Right lobe of liver (tissue), 6 donors: Measurements from ENCODE around the gene MIDN. TPM values are rescaled to one million over a fixed set of nuclear protein-coding genes. Genes with fewer than 3 reads are reported as not detected.

Experiments
- ATAC-seq, 4 donors: fragments of 200-7000 bp; cut with Tn5 transposase; one replicate each; pipeline ENCODE4 v1.9.1; 2020; ENCODE audit warnings: mild to moderate bottlenecking in 4 of 4, moderate library complexity in 4 of 4
- DNase-seq, 3 donors: peaks; one replicate each; pipeline ENCODE4 v3.0.0-alpha.2; 2020
- H3K27ac ChIP-seq, 3 donors: fragments of 200-600 bp; one replicate each; pipeline ENCODE4 v1.8.0; 2022
- H3K27me3 ChIP-seq, 2 donors: fragments of 200-600 bp; one replicate each; pipeline ENCODE4 v1.8.0; 2022
- H3K36me3 ChIP-seq, 4 donors: fragments of 200-600 bp; sonication (generic) in 1 of 4; one replicate each; pipeline versions ENCODE4 v1.5.1 to v1.8.0; 2017 to 2022; ENCODE audit warnings: control low read depth in 1 of 4
- H3K4me1 ChIP-seq, 4 donors: fragments of 200-600 bp; sonication (generic) in 1 of 4; one replicate each; pipeline versions ENCODE4 v1.5.1 to v1.8.0; 2017 to 2022; ENCODE audit warnings: control low read depth in 1 of 4
- H3K4me3 ChIP-seq, 3 donors: fragments of 200-600 bp; one replicate each; pipeline ENCODE4 v1.8.0; 2022
- H3K9me3 ChIP-seq, 4 donors: fragments of 200-600 bp; sonication (generic) in 1 of 4; one replicate each; pipeline versions ENCODE4 v1.5.1 to v1.8.0; 2017 to 2022; ENCODE audit warnings: control low read depth in 1 of 4
- POLR2A ChIP-seq: fragments of 450-650 bp; IDR thresholded peaks from one replicate; pipeline ENCODE4 v1.6.1; 2017; ENCODE audit warnings: antibody characterized with exemption, mild to moderate bottlenecking
- WGBS: methylation state at CpG from one replicate; pipeline ENCODE4 v1.1.6; 2018; ENCODE audit warnings: low coverage, low lambda C conversion rate; ENCODE audit not compliant: insufficient coverage; ENCODE audit errors: missing lambda C conversion rate; 5-methylcytosine and 5-hydroxymethylcytosine counted together
- intact Hi-C, 2 donors: fragments of 100-400 bp; cut with DNase I; formaldehyde crosslinking; loops; one replicate each; pipeline versions ENCODE4 v1.11.2 to v1.14.1; 2022
- total RNA-seq, 6 experiments: library from RNA; depleted of rRNA in 2 of 6; stranded (reverse); fragments of >200 nt in 2 of 6; fragmentation: NEBNext Ultra II Directional in 3 of 6; extraction: Animal tissue kit (Norgen Biotek cat#: 25700) in 3 of 6; gene quantifications; one replicate each; pipeline versions ENCODE4 v1.1.0 to v1.2.4, GENCODE V29; 2016 to 2023
- TF ChIP-seq, protein P1 (sequence below), 4 donors: fragments of 200-600 bp in 3 of 4; fragments of 450-650 bp in 1 of 4; IDR thresholded peaks; one replicate each; pipeline versions ENCODE4 v1.5.1 to v1.8.0; 2016 to 2022; ENCODE audit warnings: antibody characterized with exemption in 4 of 4, mild to moderate bottlenecking in 2 of 4
- donor health status: DM: no; HTN: yes; CAD: no.
- donor health status: DM: no; HTN: no; CAD: no.
- donor health status: DM: no; HTN: no; CAD: no.
- donor health status: DM: no; HTN: yes; CAD: no.
- donor health status: DM: no; HTN: yes; CAD: no.

The MIDN gene
- total RNA-seq, 6 experiments from 2014 or later = 22.3 to 55.1 (median 29.3) TPM

DNA sequence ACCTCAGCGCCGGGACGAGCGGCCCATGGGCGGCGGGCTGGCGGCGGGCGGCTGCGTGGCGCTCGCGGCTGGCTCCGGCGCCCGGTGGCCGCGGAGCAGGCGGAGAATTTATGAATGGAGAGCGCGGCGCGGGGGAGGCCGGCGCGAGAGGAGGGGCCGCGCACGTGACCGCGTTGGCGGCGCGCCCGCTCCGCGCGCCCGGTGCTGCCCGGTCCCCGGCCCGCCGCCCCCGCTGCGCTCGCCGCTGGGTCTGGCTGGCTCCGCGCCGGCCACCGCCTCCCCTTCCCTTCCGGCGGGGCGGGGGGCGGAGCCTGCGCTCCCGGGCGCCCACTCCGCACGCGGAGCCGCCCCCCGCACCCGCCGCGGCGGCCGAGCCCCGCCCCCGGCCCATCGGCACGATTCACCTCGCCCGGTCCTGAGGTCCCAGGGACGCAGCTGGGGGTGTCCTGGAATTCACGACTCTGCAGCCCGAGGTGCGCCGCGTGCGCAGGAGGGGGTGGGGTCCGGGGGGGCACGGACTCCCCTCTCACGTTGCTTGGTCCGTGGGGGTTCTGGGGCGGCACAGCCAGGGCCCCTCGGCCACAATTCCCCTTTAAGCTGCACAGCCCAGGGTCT is 10.5 kb upstream of the MIDN start, which contains the start of gene CBARP:
TSS of gene CBARP (minus strand) at position 252 of the 615 bp plus-strand sequence. CDS start 1,905 bp downstream, outside the sequence.
- Histone ChIP-seq H3K27ac (no peak within 1 kb of the TSS), H3K27me3 (no peaks in the 10 kb centered on the region), H3K4me3 (peak within 1 kb of the TSS; percentile 33 to 36 (median 36)), H3K4me1 (peaks cover 0 to 30% (median 8%) of the 10 kb centered on the region in 4 donors), H3K9me3 (no peaks in the 10 kb centered on the region), H3K36me3 (no peaks in the 10 kb centered on the region)
- intact Hi-C loops = no loop called here
- TF ChIP-seq, protein P1, sequence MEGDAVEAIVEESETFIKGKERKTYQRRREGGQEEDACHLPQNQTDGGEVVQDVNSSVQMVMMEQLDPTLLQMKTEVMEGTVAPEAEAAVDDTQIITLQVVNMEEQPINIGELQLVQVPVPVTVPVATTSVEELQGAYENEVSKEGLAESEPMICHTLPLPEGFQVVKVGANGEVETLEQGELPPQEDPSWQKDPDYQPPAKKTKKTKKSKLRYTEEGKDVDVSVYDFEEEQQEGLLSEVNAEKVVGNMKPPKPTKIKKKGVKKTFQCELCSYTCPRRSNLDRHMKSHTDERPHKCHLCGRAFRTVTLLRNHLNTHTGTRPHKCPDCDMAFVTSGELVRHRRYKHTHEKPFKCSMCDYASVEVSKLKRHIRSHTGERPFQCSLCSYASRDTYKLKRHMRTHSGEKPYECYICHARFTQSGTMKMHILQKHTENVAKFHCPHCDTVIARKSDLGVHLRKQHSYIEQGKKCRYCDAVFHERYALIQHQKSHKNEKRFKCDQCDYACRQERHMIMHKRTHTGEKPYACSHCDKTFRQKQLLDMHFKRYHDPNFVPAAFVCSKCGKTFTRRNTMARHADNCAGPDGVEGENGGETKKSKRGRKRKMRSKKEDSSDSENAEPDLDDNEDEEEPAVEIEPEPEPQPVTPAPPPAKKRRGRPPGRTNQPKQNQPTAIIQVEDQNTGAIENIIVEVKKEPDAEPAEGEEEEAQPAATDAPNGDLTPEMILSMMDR (IDR thresholded peaks at IDR 0.05) = no peak
- no peak for TF ChIP-seq POLR2A
- DNase-seq (no peak), ATAC-seq (no peak)
- 1% methylated on average over 15 of the region's 87 CpGs for WGBS

DNA sequence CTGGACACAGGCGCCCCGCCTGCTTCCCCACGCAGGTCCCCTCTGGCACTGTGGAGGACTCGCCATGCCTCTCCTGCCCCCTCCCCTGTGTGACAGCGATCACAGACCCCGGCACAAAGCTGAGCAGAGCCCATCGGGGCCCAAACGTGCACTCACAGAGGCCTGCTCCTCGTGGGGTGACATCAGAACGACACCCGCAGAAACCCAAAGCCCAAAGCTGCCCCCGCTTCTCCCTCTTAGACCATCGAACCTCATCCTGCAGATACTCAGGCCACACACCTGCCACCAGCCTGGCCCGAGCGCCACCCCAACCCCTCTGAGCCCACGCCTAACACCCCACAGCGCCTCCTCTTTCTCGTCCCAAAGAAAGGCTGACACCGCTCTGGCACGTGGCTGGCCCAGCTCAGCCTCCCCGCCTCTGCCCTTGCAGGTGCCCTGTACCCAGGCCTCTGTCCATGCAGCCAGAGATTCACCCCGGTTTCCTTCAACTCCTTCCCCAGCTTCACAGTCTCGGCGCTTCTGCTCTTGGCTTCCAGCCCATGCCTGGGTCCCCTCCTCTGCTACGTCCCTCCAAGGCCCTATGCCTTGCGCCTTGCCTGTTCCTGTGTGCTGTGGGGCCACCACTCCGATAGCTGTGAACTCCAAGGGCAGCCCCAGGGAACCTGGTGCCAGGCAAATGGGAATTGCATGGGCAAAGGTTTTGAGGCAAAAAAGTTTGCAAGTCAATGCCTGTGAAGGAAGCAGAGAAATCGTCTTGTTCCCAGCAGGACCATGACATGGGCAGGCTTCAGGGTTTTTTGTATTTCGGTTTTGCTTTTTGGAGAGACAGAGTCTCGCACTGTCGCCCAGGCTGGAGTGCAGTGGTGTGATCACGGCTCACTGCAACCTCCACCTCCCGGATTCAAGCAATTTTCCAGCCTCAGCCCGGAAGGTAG is 9.7 kb upstream of the MIDN start:
- no peak for DNase-seq
- Histone ChIP-seq H3K9me3 (no peaks in the 10 kb centered on the region), H3K27ac (no peak overlapping the region), H3K27me3 (no peaks in the 10 kb centered on the region), H3K4me1 (peaks cover 0 to 37% (median 12%) of the 10 kb centered on the region in 4 donors), H3K36me3 (no peaks in the 10 kb centered on the region), H3K4me3 (no peak overlapping the region)
- intact Hi-C loops = no loop called here
- ATAC-seq = no peak
- WGBS = 63% methylated on average over 17 of the region's 34 CpGs
- TF ChIP-seq, protein P1 (IDR thresholded peaks at IDR 0.05) = no peak
- TF ChIP-seq POLR2A = no peak

DNA sequence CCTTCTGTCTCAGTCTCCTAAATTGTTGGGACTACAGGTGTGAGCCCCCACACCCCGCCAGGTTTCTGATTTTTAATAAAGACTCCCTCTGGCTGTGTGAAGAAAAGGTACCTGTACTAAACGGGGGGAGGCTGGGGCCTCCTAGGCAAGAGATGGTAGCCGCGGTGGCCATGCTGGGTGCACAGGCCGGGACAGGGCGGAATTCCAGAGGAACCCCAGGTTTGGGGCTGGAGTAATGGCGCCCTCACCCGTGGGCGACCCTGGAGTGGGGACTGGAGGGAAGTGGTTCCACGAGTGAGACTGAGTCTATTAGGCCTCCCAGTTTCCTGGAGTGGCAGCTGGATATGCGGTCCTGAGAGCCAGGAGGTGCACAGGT is 9.0 kb upstream of the MIDN start:
- intact Hi-C loops = no loop called here
- Histone ChIP-seq H3K27me3 (no peaks in the 10 kb centered on the region), H3K4me1 (peaks cover 0 to 45% (median 16%) of the 10 kb centered on the region in 4 donors), H3K36me3 (no peaks in the 10 kb centered on the region), H3K9me3 (no peaks in the 10 kb centered on the region), H3K4me3 (no peak overlapping the region), H3K27ac (peak overlapping the region in 2 of 3 donors; percentile 5 to 69)
- ATAC-seq = no peak
- no peak for DNase-seq
- TF ChIP-seq POLR2A = no peak
- TF ChIP-seq, protein P1 (IDR thresholded peaks at IDR 0.05) = no peak
- 90% methylated on average over 6 of the region's 11 CpGs for WGBS

DNA sequence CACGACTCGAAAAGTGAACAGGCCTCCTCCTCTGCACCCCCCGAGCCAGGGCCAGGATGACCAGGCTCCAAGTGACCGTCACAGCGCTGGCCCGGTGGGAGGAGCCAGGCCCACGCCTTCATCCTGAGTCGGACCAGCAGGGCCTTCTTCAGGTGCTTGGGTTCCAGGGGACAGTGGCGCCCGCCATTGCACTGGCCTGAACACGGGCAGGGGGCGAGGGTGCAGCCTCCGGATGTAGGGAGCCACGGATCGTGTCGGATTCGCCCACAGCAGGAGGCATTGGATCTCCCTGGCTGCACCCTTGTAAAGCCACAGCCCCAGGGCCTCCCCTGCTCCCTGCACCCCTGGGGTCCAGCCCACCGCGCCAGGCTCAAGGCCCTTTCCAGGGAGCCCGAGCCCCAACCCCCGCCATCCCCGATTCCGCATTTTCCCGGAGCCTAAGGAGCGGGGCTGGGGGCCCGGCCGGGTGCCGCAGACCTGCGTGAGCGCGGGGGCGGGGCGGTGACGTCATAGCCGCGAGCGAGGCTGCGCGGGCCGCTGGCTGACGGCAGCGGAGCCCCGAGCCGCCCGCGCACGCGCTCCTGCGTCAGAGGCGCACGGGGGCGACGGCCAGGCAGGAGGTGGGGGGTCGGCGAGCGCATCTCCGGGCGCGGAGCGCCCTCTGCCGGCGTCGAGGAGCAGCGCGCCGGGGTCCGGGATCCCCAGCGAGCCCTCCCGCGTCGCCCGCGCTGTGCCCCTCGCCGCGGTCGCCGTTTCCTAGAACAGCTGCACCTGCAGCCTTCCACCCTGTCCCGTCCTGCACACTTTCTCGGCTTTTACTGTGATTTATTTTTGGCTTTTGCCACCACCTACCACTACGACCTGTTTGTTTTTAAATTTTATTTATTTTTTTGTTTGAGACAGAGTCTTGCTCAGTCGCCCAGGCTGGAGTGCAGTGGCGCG is 8.3 kb upstream of the MIDN start:
- H3K27ac ChIP-seq = peak overlapping the region; percentile 5 to 69 (median 44)
- peaks cover 0 to 52% (median 17%) of the 10 kb centered on the region in 4 donors for H3K4me1 ChIP-seq
- H3K9me3 ChIP-seq = no peaks in the 10 kb centered on the region
- intact Hi-C loops = no loop called here
- ATAC-seq (peak; percentile 0 to 24 (median 6)), DNase-seq (peak; percentile 85 to 88 (median 86))
- H3K4me3 ChIP-seq = peak overlapping the region; percentile 8 to 44 (median 12)
- no peaks in the 10 kb centered on the region for H3K36me3 ChIP-seq
- TF ChIP-seq POLR2A = no peak
- TF ChIP-seq, protein P1 (IDR thresholded peaks at IDR 0.05) = peak; percentile 85 to 97 (median 92)
- 2% methylated on average over 20 of the region's 84 CpGs for WGBS
- H3K27me3 ChIP-seq = no peaks in the 10 kb centered on the region
